A673 (cell line): ENCODE results near the gene GSKIP. TPM values are rescaled to one million over a fixed set of nuclear protein-coding genes. Genes with fewer than 3 reads are reported as not detected.

Experiments
- BruUV-seq: library from RNA; stranded (reverse); fragments of 400-500 nt; replicated peaks from 2 replicates; lab custom pipeline; 2021; lab: Mats Ljungman, UMichigan
- CTCF ChIA-PET: fragments of 300-600 bp; sonication (Branson Sonifier 250); formaldehyde crosslinking; loops from one replicate; lab custom pipeline; 2022; ENCODE audit warnings: antibody characterized with exemption; lab: Charles Lee
- POLR2A ChIA-PET: fragments of 300-600 bp; sonication (Branson Sonifier 250); formaldehyde crosslinking; loops from one replicate; lab custom pipeline; 2022; ENCODE audit warnings: antibody characterized with exemption; ENCODE audit not compliant: low non-redundant PET; lab: Charles Lee
- DNase-seq: peaks from one replicate; pipeline ENCODE4 v3.0.0-alpha.2; 2015; ENCODE audit warnings: low spot score
- H3K27ac ChIP-seq: fragments of 200-600 bp; sonication (generic); 2 replicates; pipeline ENCODE4 v1.5.1; 2016; ENCODE audit warnings: mixed run types, low read depth, mild to moderate bottlenecking, mixed read lengths, antibody characterized with exemption, low read length; ENCODE audit not compliant: poor library complexity, severe bottlenecking
- H3K27me3 ChIP-seq: fragments of 200-600 bp; sonication (generic); replicated peaks from 2 replicates; pipeline ENCODE4 v1.6.1; 2017; ENCODE audit warnings: mixed run types, low read depth, mild to moderate bottlenecking, mixed read lengths, antibody characterized with exemption, low read length; ENCODE audit not compliant: insufficient read depth, poor library complexity
- H3K36me3 ChIP-seq: fragments of 200-600 bp; sonication (generic); 2 replicates; pipeline ENCODE4 v1.6.1; 2016; ENCODE audit warnings: mixed run types, mild to moderate bottlenecking, mixed read lengths, antibody characterized with exemption, low read length; ENCODE audit not compliant: insufficient read depth, poor library complexity, severe bottlenecking
- H3K4me1 ChIP-seq: fragments of 200-600 bp; sonication (generic); 2 replicates; pipeline ENCODE4 v1.6.1; 2017; ENCODE audit warnings: mixed run types, mild to moderate bottlenecking, mixed read lengths, antibody characterized with exemption, low read length; ENCODE audit not compliant: insufficient read depth, poor library complexity, severe bottlenecking
- H3K4me3 ChIP-seq: fragments of 200-600 bp; sonication (generic); 2 replicates; pipeline ENCODE4 v1.5.1; 2016; ENCODE audit warnings: low read depth, mixed run types, mild to moderate bottlenecking, mixed read lengths, low read length; ENCODE audit not compliant: poor library complexity, severe bottlenecking
- H3K9me3 ChIP-seq: fragments of 200-600 bp; sonication (generic); 2 replicates; pipeline ENCODE4 v1.6.1; 2016; ENCODE audit warnings: mixed run types, low read depth, mild to moderate bottlenecking, mixed read lengths, antibody characterized with exemption, low read length; ENCODE audit not compliant: poor library complexity, severe bottlenecking
- EZH2 ChIP-seq: fragments of 200-600 bp; sonication (generic); IDR thresholded peaks from 2 replicates; pipeline ENCODE4 v1.6.1; 2017; ENCODE audit warnings: borderline replicate concordance, low read depth, mild to moderate bottlenecking, mixed read lengths, antibody characterized with exemption, low read length; ENCODE audit not compliant: poor library complexity, severe bottlenecking
- intact Hi-C: fragments of 100-400 bp; cut with micrococcal nuclease; formaldehyde crosslinking; loops from one replicate; pipeline ENCODE4 v1.10.0; 2022; ENCODE audit not compliant: unreplicated experiment
- total RNA-seq: library from RNA; stranded (reverse); gene quantifications from 2 replicates; pipeline ENCODE4 v1.2.3, GENCODE V29; 2021
- TF ChIP-seq, protein P1 (sequence below): fragments of 300-800, 200-600 bp; sonication (generic); conservative IDR thresholded peaks from 2 replicates; pipeline ENCODE4 v1.5.1; 2017; ENCODE audit warnings: low read depth, mild to moderate bottlenecking, antibody characterized with exemption, low read length, moderate library complexity, mixed read lengths

Gene GSKIP
- total RNA-seq, 1 experiment from 2014 or later: 21.3 TPM

DNA sequence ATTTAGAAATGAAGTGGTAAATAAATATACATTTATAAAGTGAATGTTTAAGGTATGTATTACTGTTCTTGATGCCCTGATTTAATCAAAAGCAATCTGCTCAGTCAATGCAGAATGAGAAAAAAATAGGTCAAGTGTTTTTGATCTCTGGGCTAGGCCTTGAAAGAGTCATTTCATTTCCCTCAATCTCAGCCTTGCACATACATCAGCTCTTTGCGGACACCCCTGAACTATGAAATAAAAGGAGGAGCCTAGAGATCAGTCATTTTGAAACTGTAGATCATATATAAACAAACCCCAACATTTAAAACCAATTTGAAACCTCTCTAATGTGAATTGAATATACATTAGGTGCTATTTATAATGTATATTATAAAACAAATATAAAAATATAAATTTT lies 42.7 kb upstream of the GSKIP start:
- no peak for TF ChIP-seq EZH2
- TF ChIP-seq, protein P1, sequence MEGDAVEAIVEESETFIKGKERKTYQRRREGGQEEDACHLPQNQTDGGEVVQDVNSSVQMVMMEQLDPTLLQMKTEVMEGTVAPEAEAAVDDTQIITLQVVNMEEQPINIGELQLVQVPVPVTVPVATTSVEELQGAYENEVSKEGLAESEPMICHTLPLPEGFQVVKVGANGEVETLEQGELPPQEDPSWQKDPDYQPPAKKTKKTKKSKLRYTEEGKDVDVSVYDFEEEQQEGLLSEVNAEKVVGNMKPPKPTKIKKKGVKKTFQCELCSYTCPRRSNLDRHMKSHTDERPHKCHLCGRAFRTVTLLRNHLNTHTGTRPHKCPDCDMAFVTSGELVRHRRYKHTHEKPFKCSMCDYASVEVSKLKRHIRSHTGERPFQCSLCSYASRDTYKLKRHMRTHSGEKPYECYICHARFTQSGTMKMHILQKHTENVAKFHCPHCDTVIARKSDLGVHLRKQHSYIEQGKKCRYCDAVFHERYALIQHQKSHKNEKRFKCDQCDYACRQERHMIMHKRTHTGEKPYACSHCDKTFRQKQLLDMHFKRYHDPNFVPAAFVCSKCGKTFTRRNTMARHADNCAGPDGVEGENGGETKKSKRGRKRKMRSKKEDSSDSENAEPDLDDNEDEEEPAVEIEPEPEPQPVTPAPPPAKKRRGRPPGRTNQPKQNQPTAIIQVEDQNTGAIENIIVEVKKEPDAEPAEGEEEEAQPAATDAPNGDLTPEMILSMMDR: no peak
- Histone ChIP-seq H3K4me3 (no peak overlapping the region), H3K9me3 (no peaks in the 10 kb centered on the region), H3K4me1 (no peaks in the 10 kb centered on the region), H3K27me3 (no peaks in the 10 kb centered on the region), H3K36me3 (peaks cover 17% of the 10 kb centered on the region), H3K27ac (no peak overlapping the region)
- CTCF ChIA-PET: no interaction called here
- intact Hi-C loops: no loop called here
- POLR2A ChIA-PET: no interaction called here
- BruUV-seq: no TSS peak
- DNase-seq: no peak

DNA sequence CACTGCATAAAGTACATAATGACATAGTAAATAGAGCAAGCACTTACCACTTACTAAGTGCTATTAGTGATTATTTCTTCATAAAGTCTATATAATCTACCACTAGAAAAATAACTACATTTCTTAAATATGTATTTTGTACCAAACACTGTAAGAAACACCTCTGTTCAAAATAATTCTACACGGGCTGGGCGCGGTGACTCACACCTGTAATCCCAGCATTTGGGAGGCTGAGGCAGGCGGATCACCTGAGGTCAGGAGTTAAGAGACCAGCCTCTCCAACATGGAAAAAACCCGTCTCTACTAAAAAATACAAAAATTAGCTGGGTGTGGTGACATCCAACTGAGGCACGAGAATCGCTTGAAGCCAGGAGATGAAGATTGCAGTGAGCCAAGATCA lies 39.1 kb upstream of the GSKIP start:
- no peaks in the 10 kb centered on the region for H3K9me3 ChIP-seq
- ChIA-PET CTCF (no interaction called here), POLR2A (no interaction called here)
- H3K4me3 ChIP-seq: no peak overlapping the region
- no peak for DNase-seq
- no peaks in the 10 kb centered on the region for H3K4me1 ChIP-seq
- BruUV-seq: no TSS peak
- intact Hi-C loops: no loop called here
- H3K27me3 ChIP-seq: no peaks in the 10 kb centered on the region
- H3K27ac ChIP-seq: no peak overlapping the region
- H3K36me3 ChIP-seq: peaks cover 7% of the 10 kb centered on the region
- no peak for TF ChIP-seq EZH2
- TF ChIP-seq, protein P1: no peak

DNA sequence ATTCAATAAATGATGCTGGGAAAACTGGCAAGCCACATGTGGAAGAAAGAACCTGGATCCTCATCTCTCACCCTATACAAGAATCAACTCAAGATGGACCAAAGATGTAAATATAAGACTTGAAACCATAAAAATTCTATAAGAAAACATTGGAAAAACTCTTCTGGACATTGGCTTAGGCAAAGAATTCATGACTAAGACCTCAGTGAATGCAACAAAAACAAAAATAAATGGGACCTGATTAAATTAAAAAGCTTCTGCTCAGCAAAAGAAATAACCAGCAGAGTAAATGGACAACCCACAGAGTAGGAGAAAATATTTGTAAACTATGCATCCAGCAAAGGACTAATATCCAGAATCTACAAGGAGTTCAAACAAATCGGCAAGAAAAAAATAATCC lies 24.8 kb upstream of the GSKIP start:
- Histone ChIP-seq H3K27ac (no peak overlapping the region), H3K27me3 (no peaks in the 10 kb centered on the region), H3K4me3 (no peak overlapping the region), H3K4me1 (no peaks in the 10 kb centered on the region), H3K36me3 (peaks cover 4% of the 10 kb centered on the region), H3K9me3 (no peaks in the 10 kb centered on the region)
- TF ChIP-seq, protein P1: no peak
- no peak for TF ChIP-seq EZH2
- ChIA-PET POLR2A (no interaction called here), CTCF (no interaction called here)
- intact Hi-C loops: no loop called here
- BruUV-seq: no TSS peak
- no peak for DNase-seq
